ENCODE data around the gene ABHD3.
"Not testable (repeated sequence)": the region's sequence is repeated elsewhere in the genome, so short reads cannot be mapped to it uniquely, and the experiment has no call there.

The ABHD3 gene

DNA sequence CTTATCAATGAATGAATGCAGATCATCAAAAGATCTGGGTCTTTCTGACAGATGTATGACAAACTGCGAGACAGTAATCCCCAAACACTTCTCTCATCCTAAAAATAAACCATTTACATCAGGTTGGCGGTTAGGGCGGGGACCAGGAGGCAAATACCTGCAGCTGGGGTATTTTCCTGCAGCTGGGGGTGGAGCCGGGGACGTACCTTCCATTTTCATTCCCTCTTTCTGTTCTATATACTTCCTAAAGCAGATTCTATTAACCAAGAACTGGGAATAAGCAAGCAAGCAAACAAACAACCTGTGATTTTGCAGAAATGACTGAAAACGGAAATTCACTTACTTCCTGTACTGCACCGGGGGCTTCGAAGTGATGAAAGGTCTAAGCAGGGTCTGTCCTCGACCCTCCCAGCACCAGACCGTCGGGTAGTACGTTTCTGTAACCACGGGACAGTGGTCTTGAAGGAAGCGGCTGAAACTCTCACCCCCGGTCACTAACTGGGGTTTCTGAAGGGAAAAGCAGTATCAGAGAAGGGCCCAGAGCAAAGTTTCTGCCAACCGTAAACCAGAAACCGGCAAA is 1.2 kb downstream of the ABHD3 start:
- no peak for DNase-seq (ENCODE audit: low read depth in 2 of 2)

DNA sequence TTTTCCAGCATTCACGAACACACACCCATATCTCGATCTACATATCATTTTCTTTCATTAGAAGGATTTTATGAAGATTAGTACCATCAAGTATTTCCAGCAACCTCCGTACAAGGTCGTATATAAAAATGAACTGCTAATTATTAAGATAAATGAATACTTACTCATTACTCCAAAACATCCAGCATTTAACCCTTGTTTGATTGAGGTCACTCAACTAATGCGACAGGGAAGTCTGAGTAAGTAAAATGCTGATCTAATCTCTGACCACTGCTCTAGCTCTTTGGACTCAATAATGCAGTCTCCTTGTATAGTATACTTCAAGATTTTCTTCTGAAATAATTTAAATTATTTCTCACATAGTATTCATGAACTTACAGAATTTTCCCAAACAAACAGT is 2.0 kb downstream of the ABHD3 start:
- no peak for DNase-seq (ENCODE audit: low read depth in 2 of 2)

DNA sequence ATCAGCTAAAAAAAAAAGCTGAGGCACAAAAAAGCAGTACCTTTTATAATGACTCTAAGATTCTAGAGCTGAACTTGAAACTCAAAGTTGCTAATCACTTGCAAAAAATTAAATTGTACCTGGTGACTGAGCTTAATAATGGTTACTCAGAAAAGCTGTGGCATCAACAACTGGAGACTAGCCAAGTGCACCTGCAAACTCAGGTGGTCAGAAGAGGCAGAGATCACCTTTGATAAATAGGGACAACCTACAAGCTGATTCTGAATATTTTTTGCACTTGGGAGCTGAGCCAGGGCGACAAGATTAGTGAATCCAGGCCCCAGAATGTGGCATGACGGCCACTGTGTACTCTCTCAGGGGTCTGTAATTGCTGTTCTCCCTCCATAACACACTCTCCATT is 3.0 kb downstream of the ABHD3 start:
- no peak for DNase-seq (ENCODE audit: low read depth in 2 of 2)

DNA sequence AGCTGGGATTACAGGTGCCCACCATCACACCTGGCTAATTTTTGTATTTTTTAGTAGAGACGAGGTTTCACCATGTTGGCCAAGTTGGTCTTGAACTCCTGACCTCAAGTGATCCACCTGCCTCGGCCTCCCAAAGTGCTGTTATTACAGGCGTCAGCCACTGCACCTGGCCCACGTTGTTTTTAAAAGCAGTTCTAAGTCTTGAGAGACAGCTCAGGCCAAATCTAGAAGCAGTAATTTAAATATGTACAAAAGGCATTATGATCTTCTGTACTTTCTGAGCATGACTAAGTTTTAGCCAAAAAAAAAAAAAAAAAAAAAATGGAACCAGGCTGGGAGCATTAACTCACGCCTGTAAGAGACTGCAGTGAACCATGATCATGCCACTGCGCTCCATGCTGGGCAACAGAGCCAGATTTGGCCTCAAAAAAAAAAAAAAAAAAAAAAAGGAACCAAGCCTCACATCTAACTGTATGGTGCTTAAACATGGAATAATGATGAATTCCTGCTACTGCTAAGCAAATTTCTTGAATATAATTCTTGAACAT is 4.0 kb downstream of the ABHD3 start:
- no peak for DNase-seq (ENCODE audit: low read depth in 2 of 2)

DNA sequence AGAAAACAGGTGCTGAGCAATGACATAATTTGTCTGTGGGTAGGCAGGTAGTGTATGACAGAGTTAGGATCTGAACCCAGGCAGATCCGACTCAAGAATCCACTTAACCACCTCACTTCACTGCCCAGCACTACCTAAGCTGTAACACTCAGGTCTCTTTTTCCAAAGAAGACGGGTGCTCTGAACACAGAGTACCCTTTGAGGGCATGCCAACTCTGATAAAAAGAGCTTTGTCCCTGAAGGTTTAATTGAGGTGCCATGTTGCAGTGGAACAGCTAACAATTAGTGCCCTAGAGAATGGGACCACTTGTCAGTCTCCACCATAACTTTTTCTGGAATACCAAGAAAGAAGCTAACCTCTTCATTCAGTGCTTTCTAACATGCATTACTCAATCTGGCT is 11.3 kb downstream of the ABHD3 start:
- DNase-seq (ENCODE audit: low read depth in 2 of 2) = no peak

DNA sequence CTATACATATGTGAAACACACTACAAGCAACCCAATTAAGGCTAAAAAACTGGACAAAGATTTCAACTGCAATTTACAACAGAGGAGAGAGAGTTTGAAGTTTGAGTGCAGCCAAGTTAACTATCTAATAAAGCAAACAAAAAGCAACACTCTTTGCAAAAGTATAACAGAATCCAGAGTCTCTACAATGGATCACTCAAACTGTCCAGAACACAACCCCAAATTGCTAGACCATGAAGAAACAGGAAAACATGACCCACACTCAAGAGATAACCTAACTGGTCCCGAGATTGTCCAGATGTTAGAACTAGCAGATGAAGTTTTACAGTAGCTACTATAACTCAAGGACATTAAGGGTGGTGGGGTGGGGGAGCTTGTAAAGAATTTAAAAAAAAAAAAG is 14.8 kb downstream of the ABHD3 start:
- no peak for DNase-seq (ENCODE audit: low read depth in 2 of 2)

DNA sequence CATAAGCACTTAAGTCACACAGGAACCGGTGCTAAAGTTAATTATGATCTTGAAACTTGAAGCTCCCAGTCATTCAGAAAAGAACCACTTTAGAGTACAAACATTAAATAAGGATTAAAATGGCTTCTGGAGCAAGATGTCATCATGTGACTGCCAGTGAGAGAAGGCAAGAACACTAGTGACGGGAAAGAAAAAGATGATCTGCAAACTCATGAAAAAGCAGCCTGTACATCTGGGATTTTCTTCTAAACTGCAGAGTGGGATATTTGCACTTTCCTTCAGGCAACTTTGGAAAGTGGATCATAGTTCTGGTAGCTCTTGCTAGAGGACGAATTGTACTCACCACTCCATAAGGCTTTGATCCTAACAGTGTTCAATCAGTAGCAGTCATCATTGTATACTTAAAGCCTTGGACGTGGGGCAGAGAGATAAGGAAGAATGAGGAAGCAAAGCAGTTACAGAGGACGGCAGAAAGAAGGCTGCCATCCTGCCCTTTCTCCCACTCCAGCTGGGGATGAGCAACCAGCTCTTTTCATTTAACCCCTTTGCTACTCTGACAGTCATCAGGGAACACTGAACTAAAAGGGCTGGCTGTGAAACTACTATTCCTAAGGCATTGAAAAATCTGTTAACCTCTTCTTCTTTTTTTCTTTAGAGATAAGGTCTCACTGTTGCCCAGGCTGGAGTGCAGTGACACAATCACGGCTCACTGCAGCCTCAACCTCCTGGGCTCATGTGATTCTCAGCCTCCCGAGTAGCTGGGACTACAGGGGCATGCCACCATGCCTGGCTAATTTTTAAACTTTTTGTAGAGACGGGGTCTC is 18.1 kb downstream of the ABHD3 start:
- no peak for DNase-seq (ENCODE audit: low read depth in 2 of 2)

DNA sequence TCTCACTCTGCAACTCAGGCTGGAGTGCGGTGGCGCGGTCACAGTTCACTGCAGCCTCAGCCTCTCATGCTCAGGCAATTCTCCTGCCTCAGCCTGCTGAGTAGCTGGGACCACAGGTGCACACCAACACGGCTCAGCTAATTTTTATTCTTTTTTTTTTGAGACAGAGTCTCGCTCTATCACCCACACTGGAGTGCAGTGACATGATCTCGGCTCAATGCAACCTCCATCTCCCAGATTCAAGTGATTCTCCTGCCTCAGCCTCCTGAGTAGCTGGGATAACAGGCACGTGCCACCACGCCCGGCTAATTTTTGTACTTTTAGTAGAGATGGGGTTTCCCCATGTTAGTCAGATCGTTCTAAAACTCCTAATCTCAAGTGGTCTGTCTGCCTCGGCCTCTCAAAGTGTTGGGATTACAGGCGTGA is 19.0 kb downstream of the ABHD3 start:
- not testable (repeated sequence) for DNase-seq (ENCODE audit: low read depth in 2 of 2)

DNA sequence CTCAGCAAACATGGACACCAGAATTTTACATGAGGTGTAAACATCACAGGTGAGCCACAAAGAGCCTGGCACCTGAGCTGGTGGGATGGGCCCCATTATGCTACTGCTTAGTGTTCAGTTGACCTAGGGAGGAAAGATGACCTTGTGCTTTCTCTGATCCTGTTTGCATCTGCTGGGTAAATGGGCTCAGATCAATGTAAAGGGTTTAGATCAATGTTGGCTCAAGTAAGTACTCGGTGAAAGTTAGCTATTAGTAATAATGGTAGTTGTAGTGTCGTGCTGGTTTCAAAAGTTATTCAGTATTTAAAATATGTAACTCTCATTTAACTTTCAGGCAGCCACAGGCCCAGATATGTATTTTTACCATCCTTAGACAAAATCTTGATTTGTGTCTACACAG is 19.8 kb downstream of the ABHD3 start:
- no peak for DNase-seq (ENCODE audit: low read depth in 2 of 2)

DNA sequence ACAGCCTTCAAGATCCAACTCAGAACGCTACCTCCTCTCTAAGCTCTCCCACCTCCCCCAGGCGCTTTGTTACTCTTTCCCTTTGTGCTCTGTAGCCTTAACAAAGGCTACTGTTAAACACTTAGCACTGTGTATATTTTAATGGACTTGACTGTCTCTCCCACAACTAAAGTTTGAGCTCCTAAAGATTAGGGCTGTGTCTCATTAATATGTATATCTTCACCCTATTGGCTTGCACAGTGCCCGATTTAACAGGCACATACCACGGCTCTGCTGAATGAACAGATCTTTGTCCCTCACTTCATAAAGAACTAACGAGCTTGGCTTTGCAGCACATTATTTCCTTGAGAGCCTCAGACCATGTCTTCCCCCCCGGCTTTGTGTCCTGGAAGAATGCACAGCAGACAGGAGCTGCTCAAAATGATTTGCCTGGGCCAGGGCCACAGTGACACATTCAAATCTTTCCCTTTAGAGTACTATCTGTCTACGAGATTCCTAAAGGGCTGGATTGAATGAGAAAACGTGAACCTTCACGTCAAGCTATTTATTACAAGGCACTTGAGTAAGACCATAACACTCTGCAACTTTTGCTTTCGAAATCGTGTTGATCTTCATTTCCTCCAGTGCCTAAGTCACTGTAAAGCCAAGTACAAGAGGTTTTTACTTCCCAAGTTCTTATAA is 22.1 kb downstream of the ABHD3 start:
- DNase-seq (ENCODE audit: low read depth in 2 of 2) = no peak

DNA sequence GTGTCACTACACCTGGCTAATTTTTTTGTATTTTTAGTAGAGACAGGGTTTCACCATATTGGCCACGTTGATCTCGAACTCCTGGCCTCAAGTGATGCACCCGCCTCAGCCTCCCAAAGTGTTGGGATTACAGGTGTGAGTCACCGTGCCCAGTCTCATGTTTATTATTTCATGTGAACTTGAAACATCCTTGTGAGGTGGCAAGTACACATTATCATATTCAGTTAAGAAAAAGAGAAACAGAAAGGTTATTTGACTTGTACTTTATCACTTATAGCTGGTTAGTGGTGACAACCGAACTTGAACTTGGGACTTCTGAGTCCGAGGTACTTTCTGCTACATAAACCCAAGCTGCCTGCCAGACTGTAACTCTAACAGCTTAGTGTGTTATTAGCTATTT is 24.4 kb downstream of the ABHD3 start:
- DNase-seq (ENCODE audit: low read depth in 2 of 2) = no peak

DNA sequence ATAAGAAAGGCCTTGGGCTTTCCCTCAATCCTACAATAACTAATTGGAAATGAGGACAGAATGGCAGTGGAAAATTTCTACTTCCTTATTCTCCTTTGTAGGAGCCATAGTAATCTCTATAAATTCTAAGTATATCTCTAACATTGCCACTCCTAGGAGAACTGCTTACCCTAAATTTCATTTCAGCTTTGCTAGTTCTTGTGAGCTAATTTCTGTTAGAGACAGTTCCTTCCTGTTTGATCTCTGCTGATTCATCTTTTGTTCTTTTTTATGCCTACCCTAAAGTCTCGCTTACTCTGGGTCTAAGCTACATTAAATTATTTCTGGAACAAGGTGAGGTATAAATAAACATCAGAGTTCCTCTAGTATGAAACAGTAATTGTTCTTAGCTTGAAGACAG is 25.7 kb downstream of the ABHD3 start:
- DNase-seq (ENCODE audit: low read depth in 2 of 2) = no peak

DNA sequence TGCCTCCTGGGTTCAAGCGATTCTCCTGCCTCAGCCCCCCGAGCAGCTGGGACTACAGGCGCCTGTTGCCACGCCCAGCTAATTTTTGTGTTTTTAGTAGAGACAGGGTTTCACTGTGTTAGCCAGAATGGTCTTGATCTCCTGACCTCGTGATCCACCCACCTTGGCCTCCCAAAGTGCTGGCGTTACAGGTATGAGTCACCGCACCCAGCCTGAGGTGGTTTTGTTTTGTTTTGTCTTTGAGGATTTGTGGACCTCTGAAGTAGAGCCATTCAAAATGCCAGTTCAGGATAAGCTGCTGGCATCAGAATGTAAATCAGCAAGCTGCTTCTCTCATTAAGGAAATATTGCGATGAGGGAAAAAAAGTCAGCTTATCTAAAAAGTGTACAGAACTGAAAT is 29.2 kb downstream of the ABHD3 start:
- DNase-seq (ENCODE audit: low read depth in 2 of 2) = not testable (repeated sequence)

DNA sequence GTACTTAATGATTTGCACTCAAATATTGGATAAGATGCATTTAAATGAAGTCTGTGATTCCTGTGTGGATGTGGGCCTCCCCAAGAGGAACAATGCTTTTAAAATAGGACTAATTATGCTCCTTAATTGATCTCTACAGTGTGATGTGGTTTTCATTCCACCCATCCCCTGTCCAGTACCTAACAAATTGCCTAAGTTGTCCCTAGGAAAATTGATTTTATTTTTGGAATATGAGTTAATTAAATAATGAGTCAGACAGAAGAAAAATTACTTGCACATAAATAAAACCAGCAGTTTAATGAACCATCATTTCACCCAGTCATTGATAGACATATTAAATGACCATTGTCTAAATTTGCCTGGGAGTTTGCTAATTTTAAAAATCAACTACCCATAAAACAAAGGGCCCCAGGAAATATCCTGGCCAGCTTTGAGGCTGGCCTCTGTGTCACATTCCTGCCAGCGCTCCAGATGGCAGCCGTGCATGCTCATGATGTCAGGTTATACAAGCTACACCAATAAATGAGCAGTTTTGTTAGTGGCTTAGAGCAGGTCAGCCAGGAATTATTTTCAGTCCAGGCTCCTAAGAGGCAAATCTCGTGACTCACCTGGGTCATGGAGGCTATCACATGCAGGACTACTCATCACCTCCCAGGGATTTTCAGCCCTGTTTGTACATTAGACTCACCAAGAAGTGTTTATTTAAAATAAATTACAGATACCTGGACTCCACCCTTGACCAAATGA is 31.9 kb downstream of the ABHD3 start:
- DNase-seq (ENCODE audit: low read depth in 2 of 2) = no peak

DNA sequence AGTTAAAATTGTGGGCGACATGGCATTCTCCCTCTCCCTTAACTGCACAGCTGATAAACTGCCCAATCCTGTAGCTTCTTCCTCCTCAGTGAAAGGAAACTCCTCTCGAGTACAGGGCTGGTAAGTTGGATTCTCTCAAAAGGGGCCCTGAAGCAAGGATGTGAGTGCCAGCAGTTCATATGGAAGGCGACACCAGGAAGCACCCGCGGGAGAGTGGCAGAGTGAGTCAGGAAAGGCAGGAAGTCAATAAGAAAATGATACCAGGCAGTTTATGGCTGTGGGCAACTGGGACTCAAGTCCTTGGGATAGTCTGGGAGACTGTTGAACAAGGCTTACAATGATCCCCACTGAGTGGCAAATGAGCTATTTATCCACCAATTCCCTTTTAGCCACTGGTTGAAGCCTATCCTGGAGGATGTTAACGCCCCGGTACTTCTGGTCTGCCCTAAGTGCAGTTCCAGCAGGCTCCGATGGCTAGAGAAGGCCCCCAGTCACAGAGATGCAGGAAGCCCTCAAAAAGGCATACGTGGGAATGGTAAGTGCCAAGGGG is 34.8 kb downstream of the ABHD3 start:
- no peak for DNase-seq (ENCODE audit: low read depth in 2 of 2)

DNA sequence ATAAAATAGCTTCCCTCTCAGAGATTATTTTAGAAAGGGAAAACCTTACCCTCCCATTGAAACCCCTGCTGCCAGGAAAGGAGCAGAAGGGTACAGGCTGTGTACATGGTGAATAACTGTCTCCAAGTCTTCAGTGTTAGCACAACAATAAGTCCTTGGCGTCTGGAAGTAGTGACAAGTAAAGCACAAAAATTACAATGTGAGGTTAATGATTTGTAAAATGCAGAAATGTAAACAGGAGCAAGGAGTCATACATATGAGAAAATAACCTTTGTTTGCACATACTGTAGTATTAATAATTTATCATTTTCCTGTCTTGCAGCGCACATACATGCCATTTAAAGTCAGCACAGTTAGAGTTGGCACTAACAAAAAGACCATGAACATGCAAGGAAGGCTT is 40.5 kb downstream of the ABHD3 start:
- no peak for DNase-seq (ENCODE audit: low read depth in 2 of 2)

DNA sequence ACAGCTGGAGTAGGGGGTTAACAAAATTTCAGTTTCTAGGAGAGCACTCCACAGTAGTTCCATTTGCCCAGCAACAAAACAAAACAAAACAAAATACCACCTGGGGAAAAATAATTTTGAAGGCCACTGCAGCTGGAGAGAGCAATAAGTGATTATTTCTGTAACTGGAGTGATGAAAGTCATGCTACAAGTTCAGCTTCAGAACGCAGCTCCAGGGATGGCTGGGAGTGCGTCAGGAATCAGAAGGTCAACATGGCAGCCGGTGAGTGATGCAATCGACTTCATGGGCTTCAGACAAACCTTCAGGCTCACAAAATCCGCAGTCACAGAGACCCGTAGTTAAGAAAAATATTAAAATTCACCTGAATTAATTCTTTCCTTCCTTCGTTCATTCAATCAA is 41.0 kb downstream of the ABHD3 start:
- DNase-seq (ENCODE audit: low read depth in 2 of 2) = no peak

DNA sequence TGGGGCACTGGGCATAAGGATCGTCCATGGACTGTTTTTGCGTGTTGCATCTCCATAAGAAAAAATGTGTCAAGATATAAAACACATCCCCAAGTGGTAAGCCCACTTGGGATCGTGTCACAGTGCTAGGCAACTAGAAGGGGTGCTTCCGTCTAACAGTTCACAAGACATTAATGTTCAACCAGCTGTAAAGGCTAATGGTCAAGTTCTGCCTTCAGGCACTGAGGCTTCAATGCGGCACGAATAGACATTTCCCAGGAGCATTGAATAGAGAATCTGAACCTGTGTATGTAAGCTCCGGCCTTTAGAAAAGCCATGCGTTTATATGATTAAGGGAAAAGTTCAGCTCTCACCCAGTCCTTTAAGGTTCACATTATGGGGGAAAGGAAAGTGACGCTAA is 42.0 kb downstream of the ABHD3 start:
- DNase-seq (ENCODE audit: low read depth in 2 of 2) = no peak

DNA sequence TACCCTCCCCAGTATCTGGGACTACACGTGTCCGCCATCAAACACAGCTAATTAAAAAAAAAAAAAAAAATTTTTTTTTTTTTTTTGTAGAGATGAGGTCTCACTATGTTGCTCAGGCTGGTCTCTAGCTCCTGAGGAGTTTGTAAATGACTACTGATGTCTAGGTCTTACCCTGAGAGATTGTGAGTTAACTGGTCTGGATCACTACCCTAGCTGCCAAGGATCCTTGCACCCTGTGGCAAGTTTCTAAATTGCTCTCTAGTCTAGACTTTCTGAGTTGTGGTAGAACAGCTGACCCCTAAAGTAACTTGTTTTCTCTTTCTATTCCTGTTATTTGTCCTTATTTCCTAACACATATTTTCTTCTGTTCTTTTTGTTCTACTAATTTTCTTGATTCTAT is 44.5 kb downstream of the ABHD3 start:
- no peak for DNase-seq (ENCODE audit: low read depth in 2 of 2)

DNA sequence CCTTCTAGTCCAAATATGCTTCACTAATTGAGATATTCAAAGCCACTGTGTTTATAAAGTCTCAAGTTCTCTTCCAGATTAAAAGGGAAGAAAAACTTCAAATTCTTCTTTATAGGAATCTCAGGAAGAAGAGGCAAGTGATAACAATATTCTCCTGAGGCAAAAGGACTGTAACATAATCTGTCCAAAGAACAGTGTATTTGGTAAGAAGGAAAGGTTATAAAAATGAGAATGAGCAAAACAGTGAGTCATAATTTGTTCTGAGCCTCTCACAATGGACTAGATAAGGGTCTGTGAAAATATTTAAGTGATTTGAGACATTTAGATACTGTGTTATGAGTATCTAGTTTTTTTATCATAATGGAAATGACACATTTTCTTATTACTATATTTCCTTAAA is 48.2 kb downstream of the ABHD3 start:
- DNase-seq (ENCODE audit: low read depth in 2 of 2) = no peak

DNA sequence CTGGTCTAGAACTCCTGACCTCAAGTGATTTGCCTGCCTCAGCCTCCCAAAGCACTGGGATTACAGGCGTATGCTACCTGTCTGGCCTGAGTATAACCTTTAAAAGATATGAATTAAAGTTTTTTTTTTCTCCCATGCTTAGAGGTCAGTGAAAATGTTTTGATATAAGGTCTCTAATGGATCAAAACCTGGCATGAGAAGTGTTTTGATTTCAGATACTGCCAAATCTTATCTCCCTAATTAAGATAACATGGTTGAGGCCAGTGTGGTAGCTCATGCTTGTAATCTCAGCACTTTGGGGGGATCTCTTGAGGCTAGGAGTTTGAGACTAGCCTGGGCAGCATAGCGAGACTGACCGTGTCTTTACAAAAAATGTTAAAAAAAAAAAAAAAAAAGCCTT is 51.2 kb downstream of the ABHD3 start:
- no peak for DNase-seq (ENCODE audit: low read depth in 2 of 2)

DNA sequence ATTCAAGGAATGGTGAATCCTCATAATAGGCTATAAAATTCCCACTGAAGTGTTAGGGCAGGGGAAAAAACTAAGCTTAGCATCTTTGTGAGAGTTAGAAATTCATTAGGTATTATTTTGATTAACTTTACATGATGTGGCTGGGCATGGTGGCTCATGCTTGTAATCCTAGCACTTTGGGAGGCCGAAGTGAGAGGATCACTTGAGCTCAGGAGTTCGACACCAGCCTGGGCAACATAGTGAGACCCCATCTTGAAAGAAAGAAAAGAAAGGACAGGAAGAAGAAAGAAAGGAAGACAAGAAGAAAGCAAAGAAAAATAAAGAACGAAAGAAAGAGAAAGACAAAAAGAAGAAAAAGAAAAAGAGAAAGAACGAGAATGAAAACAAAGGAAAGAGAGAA is 52.5 kb downstream of the ABHD3 start:
- DNase-seq (ENCODE audit: low read depth in 2 of 2) = no peak
